Upper lobe of left lung (tissue), 4 donors: ENCODE results near the gene HOXA1.

ENCODE experiments used
- CTCF ChIP-seq, 6 experiments: fragments of 450-650 bp in 4 of 6; fragments of 200-600 bp in 2 of 6; sonication (generic) in 2 of 6; IDR thresholded peaks; one replicate each; pipeline ENCODE4 v1.5.1; 2016 to 2019; ENCODE audit warnings: antibody characterized with exemption in 6 of 6
- EP300 ChIP-seq, 4 donors: sonication (generic); formaldehyde crosslinking; IDR thresholded peaks; one replicate each; pipeline ENCODE4 v1.5.1; 2017; ENCODE audit warnings: antibody characterized with exemption in 4 of 4, control low read depth in 2 of 4
- POLR2A ChIP-seq, 4 donors: fragments of 450-650 bp; IDR thresholded peaks; one replicate each; pipeline ENCODE4 v1.5.1; 2016 to 2017; ENCODE audit warnings: antibody characterized with exemption in 4 of 4, mild to moderate bottlenecking in 2 of 4
- POLR2AphosphoS5 ChIP-seq, 2 donors: sonication (generic); formaldehyde crosslinking; IDR thresholded peaks; one replicate each; pipeline ENCODE4 v1.5.1; 2017; ENCODE audit warnings: antibody characterized with exemption in 2 of 2

GRCh38 chr7:27095050-27095896 lies 527 bp downstream of the HOXA1 start:
- TF ChIP-seq EP300 (IDR thresholded peaks at IDR 0.05) = no peak
- TF ChIP-seq CTCF (IDR thresholded peaks at IDR 0.05) = no peak
- no peak for TF ChIP-seq POLR2AphosphoS5 (IDR thresholded peaks at IDR 0.05)
- TF ChIP-seq POLR2A (IDR thresholded peaks at IDR 0.05) = no peak
